Posterior vena cava (tissue), 2 donors: ENCODE results near the gene UHRF2. TPM values are rescaled to one million over a fixed set of nuclear protein-coding genes. Genes with fewer than 3 reads are reported as not detected.
"Not testable (repeated sequence)": the region's sequence is repeated elsewhere in the genome, so short reads cannot be mapped to it uniquely, and the experiment has no call there.

Experiments used
- DNase-seq: peaks from one replicate; pipeline ENCODE4 v3.0.0-alpha.2; 2020; ENCODE audit warnings: low spot score
- intact Hi-C, 2 donors: fragments of 100-400 bp; cut with DNase I; formaldehyde crosslinking; loops; one replicate each; pipeline versions ENCODE4 v1.14.1 to v1.14.2; 2022 to 2023
- total RNA-seq, 2 donors: library from RNA; stranded (reverse); fragmentation: NEBNext Ultra II Directional; extraction: Animal tissue kit (Norgen Biotek cat#: 25700); gene quantifications; one replicate each; pipeline ENCODE4 v1.2.1, GENCODE V29; 2021
- donor health status: DM: yes; HTN: yes; CAD: no.
- donor health status: DM: yes; HTN: yes; CAD: no.

The UHRF2 gene
- total RNA-seq, 2 donors from 2014 or later = 36.2 to 41.0 TPM

DNA sequence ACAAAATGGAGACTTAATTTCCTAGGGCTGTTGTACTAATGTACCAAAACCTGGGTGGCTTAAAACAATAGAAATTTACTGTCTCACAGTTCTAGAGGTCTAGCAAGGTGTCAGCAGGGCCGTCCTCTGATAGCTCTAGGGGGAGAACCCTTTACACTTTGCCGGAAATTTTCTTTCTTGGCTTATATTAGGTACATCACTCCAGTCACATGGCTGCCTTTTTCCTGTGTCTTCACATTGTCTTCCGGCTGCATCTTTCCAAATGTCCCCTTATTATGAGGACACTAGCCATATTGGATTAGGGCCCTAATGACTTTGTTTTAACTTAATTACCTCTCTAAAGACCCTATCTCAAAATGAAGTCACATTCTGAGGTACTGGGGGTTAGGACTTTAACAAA lies 5.8 kb downstream of the UHRF2 start:
- intact Hi-C loops = no loop called here
- no peak for DNase-seq

- intact Hi-C loops = no loop called here
- DNase-seq = no peak
Observed at GRCh38 chr9:6424940-6425339, 11.9 kb downstream of the UHRF2 start.

GRCh38 chr9:6426117-6426516 lies 13.1 kb downstream of the UHRF2 start:
- intact Hi-C loops = no loop called here
- DNase-seq = no peak

DNA sequence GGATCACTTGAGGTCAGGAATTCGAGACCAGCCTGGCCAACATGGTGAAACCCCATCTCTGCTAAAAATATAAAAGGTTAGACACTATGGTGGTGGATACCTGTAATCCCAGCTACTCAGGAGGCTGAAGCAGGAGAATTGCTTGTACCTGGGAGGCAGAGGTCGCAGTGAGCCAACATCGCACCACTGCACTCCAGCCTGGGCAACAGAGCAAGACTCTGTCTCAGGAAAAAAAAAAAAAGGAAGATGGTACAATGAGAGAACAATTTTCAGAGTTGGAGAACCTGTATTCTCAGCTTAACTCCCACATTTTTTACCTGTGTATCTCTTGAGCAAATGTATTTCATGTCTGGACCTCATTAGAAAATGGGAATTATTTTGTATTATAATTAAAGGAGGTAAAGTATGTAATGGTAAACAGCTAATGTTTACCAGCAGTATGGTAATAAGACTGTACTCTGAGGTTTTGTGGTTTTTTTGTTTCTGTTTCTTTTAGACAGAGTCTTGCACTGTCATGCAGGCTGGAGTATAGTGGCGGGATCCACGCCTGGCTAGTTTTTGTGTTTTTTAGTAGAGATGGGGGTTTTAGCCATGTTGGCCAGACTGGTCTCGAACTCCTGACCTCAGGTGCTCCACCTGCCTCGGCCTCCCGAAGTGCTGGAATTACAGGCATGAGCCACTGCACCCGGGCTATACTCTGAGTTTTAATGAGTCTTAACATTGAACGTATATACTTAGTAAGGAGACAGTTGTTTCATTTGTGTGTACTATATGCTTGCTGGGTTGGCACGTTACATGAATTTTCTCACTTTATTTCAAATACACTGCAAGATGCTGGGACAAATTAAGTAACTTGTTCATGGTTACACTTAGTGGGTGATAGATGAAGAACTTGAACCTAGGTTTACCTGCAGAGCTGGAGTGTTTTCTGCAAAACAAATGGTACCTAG lies 16.2 kb downstream of the UHRF2 start:
- intact Hi-C loops = no loop called here

GRCh38 chr9:6431038-6431437 lies 18.0 kb downstream of the UHRF2 start:
- intact Hi-C loops = no loop called here
- DNase-seq = no peak

More for the DNA sequence above, 16.2 kb downstream of the UHRF2 start:
- no peak for DNase-seq

- intact Hi-C loops = no loop called here
- DNase-seq = no peak
Observed at GRCh38 chr9:6433410-6433809, 20.4 kb downstream of the UHRF2 start.

DNA sequence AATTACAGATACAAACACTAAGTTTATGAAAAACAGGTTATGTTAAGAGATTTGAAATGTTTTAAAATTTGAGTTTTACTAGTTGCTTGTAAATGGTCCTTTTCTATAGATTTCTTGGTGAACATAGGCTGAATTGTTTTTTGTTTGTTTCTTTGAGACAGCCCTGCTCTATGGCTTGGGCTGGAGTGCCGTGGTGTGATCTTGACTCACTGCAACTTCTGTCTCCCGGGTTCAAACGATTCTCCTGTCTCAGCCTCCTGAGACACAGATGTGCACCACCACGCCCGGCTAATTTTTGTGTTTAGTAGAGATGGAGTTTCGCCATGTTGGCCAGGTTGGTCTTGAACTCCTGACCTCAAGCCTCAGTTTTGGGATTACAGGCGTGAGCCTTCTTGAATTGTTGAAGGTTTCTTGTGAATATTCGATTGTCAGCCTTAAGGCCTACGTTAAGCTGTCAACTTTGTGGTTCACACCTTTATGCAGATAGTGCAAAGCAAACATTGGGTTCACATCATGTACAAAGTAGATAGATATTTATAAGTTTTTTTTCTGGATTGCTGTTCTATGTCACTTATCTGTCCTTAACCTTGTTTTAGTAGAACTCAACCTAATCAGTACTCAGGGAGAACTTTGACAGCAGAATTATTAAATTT lies 26.2 kb downstream of the UHRF2 start:
- intact Hi-C loops = no loop called here
- DNase-seq = no peak

DNA sequence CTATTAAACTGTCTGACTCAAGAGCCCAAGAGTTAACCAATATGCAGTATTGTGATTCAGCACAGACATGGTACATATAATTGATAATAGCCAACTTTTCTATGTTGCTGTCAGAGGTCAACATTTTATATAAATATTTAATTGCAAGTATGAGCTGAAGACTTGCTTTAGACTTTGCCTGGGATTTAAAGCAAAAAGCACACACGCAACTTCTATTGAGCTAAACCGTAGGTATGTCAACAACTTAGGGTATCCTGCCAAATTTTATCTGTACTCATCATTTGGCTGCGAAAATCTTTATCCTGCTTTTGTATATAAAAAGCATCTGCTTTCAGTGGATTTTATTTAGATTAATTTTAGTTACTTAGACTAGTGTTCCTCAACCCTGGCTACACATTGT lies 27.4 kb downstream of the UHRF2 start:
- DNase-seq = no peak
- intact Hi-C loops = no loop called here

GRCh38 chr9:6441269-6441668 lies 28.3 kb downstream of the UHRF2 start:
- intact Hi-C loops = no loop called here
- no peak for DNase-seq

DNA sequence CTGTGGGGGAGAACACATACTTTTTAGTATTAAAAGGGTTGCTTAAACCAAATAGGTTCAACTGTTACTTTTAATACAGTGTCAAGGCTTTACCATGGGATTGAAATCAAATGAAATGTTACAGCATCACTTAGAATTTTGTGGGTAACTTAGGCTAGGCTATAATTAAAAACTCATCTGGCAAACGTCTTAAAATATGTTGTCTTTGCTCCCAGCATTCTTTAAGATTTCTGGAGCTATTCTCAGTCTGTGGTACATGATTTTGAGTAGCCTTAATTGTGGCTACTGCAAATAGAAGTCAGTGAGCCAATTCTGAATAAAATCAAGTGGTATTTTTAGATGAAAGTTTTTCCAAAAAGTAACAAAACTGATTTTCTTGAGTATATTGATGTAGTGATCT lies 30.7 kb downstream of the UHRF2 start:
- no peak for DNase-seq
- intact Hi-C loops = no loop called here

DNA sequence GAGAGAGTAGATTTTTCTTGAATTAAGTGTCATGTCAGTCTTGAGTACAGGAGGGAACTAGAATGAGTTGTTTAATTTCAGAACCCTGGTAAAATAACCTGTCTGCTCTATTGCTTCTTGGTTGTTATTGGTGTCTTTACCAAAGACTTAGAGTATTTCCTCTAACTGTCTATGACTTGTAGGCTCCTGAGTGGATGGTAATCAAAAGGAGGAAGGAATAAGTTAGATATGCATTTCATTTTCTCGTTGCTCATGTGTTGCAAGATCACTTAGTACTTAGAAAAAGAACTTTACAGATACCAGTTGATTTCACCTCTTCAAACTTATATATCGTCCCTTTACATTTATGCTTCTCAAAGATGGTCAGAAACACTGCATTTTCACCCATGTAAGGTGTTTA lies 31.1 kb downstream of the UHRF2 start:
- intact Hi-C loops = no loop called here
- no peak for DNase-seq

DNA sequence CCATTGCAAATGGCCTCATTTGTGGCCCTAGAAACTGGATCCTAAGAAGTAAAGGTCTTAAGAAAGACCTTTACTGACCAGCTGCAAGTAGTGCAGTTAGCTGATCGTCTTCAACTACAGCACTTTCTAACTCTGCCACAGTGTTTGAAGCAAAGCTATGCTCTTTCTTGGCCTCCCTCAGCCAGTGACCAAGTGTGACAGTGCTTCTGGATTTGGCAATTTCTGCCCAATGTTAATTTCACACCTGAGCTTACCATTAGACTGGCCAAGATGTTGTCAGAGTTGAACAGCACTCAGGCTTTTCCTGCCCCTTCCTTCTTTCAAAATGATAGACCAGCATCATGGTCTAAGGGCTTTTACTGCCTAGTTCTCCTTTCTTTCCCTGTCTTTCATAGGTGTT lies 36.1 kb downstream of the UHRF2 start:
- intact Hi-C loops = no loop called here

GRCh38 chr9:6449645-6450044 lies 36.6 kb downstream of the UHRF2 start:
- intact Hi-C loops = no loop called here
- DNase-seq = no peak

More for the DNA sequence above, 36.1 kb downstream of the UHRF2 start:
- DNase-seq = no peak

- no peak for DNase-seq
- intact Hi-C loops = no loop called here
Observed at GRCh38 chr9:6450641-6451375, 37.8 kb downstream of the UHRF2 start.

- intact Hi-C loops, DNase-seq: not testable (repeated sequence)
Observed at GRCh38 chr9:6455292-6455691, 42.3 kb downstream of the UHRF2 start.

GRCh38 chr9:6458704-6459103 lies 45.7 kb downstream of the UHRF2 start:
- DNase-seq, intact Hi-C loops: not testable (repeated sequence)

DNA sequence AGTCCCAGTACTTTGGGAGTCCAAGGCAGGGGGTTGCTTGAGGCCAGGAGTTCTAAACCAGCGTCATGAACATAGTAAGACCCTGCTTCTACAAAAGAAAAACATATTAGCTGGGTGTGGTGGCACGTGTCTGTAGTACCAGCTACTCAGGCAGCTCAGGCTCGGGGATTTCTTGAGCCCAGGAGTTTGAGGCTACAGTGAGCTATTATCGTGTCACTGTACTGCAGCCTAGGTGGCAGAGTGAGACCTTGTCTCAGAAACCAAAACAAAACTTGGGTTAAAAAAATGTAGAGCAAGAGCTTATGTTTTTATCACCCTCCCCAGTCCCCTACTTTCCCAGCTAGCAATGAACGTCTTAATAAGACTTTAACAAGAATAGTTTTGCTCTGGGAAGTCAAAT lies 46.7 kb downstream of the UHRF2 start:
- DNase-seq = no peak
- intact Hi-C loops = no loop called here

- intact Hi-C loops = no loop called here
- DNase-seq = no peak
Observed at GRCh38 chr9:6460189-6460768, 47.3 kb downstream of the UHRF2 start.

GRCh38 chr9:6461619-6462018 lies 48.6 kb downstream of the UHRF2 start:
- intact Hi-C loops = no loop called here
- DNase-seq = no peak
